Esophagus squamous epithelium (tissue), 4 donors: ENCODE data around the gene FAM222B.

ENCODE experiments used
- CTCF ChIP-seq, 6 experiments: fragments of 450-650 bp in 4 of 6; fragments of 200-600 bp in 2 of 6; sonication (generic) in 2 of 6; IDR thresholded peaks; one replicate each; pipeline ENCODE4 v1.5.1; 2016 to 2019; ENCODE audit warnings: antibody characterized with exemption in 6 of 6, mild to moderate bottlenecking in 4 of 6, moderate library complexity in 4 of 6
- POLR2A ChIP-seq, 4 donors: fragments of 450-650 bp; IDR thresholded peaks; one replicate each; pipeline ENCODE4 v1.6.1; 2017; ENCODE audit warnings: antibody characterized with exemption in 4 of 4, mild to moderate bottlenecking in 4 of 4, moderate library complexity in 3 of 4

- no peak for TF ChIP-seq CTCF (IDR thresholded peaks at IDR 0.05)
- TF ChIP-seq POLR2A (IDR thresholded peaks at IDR 0.05) = no peak
Observed at GRCh38 chr17:28777178-28777577, 65.4 kb downstream of the FAM222B start.
